Upper lobe of right lung (tissue), 1 donor: ENCODE measurements around the gene C16orf95. TPM values are rescaled to one million over a fixed set of nuclear protein-coding genes. Genes with fewer than 3 reads are reported as not detected.

ENCODE experiments used
- ATAC-seq: fragments of 200-7000 bp; cut with Tn5 transposase; one replicate; pipeline ENCODE4 v1.9.1; 2020; ENCODE audit warnings: mild to moderate bottlenecking, moderate library complexity
- DNase-seq: peaks from one replicate; pipeline ENCODE4 v3.0.0-alpha.2; 2020
- H3K27ac ChIP-seq: fragments of 200-600 bp; one replicate; pipeline ENCODE4 v1.8.0; 2022
- H3K27me3 ChIP-seq: fragments of 200-600 bp; one replicate; pipeline ENCODE4 v1.8.0; 2022; ENCODE audit warnings: mild to moderate bottlenecking
- H3K36me3 ChIP-seq: fragments of 200-600 bp; one replicate; pipeline ENCODE4 v1.8.0; 2022
- H3K4me1 ChIP-seq: fragments of 200-600 bp; one replicate; pipeline ENCODE4 v1.8.0; 2022
- H3K4me3 ChIP-seq: fragments of 200-600 bp; one replicate; pipeline ENCODE4 v1.8.0; 2022; ENCODE audit warnings: mild to moderate bottlenecking
- H3K9me3 ChIP-seq: fragments of 200-600 bp; one replicate; pipeline ENCODE4 v1.8.0; 2022
- CTCF ChIP-seq: fragments of 200-600 bp; IDR thresholded peaks from one replicate; pipeline ENCODE4 v1.8.0; 2022; ENCODE audit warnings: antibody characterized with exemption
- intact Hi-C: fragments of 100-400 bp; cut with DNase I; formaldehyde crosslinking; loops from one replicate; pipeline ENCODE4 v1.11.0; 2022
- total RNA-seq: library from RNA; stranded (reverse); fragmentation: NEBNext Ultra II Directional; extraction: Animal tissue kit (Norgen Biotek cat#: 25700); gene quantifications from one replicate; pipeline ENCODE4 v1.2.1, GENCODE V29; 2021
- donor health status: DM: no; HTN: yes; CAD: no; lungs with severe emphysema.

Gene C16orf95
- total RNA-seq, 1 donor from 2014 or later, result 3.0 TPM

GRCh38 chr16:87348616-87349157, 31.5 kb upstream of the C16orf95 start:
- H3K27me3 ChIP-seq, result no peaks in the 10 kb centered on the region
- peaks cover 20% of the 10 kb centered on the region for H3K36me3 ChIP-seq
- intact Hi-C loops, result no loop called here
- DNase-seq (no peak), ATAC-seq (no peak)
- H3K4me1 ChIP-seq, result peaks cover 13% of the 10 kb centered on the region
- no peak for TF ChIP-seq CTCF
- no peak overlapping the region for H3K27ac ChIP-seq
- H3K4me3 ChIP-seq, result no peak overlapping the region
- no peaks in the 10 kb centered on the region for H3K9me3 ChIP-seq

- Histone ChIP-seq H3K36me3 (peaks cover 23% of the 10 kb centered on the region), H3K9me3 (no peaks in the 10 kb centered on the region), H3K27me3 (no peaks in the 10 kb centered on the region), H3K27ac (no peak overlapping the region), H3K4me3 (no peak overlapping the region), H3K4me1 (peaks cover 13% of the 10 kb centered on the region)
- no peak for DNase-seq
- intact Hi-C loops, result no loop called here
- no peak for TF ChIP-seq CTCF
- no peak for ATAC-seq
Observed at GRCh38 chr16:87347932-87348615, 30.9 kb upstream of the C16orf95 start.

GRCh38 chr16:87346517-87347060, 29.4 kb upstream of the C16orf95 start:
- H3K9me3 ChIP-seq, result no peaks in the 10 kb centered on the region
- H3K4me1 ChIP-seq, result peaks cover 13% of the 10 kb centered on the region
- DNase-seq (no peak), ATAC-seq (no peak)
- H3K27ac ChIP-seq, result no peak overlapping the region
- peaks cover 38% of the 10 kb centered on the region for H3K36me3 ChIP-seq
- TF ChIP-seq CTCF, result no peak
- no peak overlapping the region for H3K4me3 ChIP-seq
- H3K27me3 ChIP-seq, result no peaks in the 10 kb centered on the region
- intact Hi-C loops, result no loop called here

- Histone ChIP-seq H3K36me3 (peaks cover 44% of the 10 kb centered on the region), H3K4me1 (peaks cover 13% of the 10 kb centered on the region), H3K4me3 (no peak overlapping the region), H3K27ac (peak overlapping the region; percentile 53), H3K27me3 (no peaks in the 10 kb centered on the region), H3K9me3 (no peaks in the 10 kb centered on the region)
- TF ChIP-seq CTCF, result no peak
- no peak for ATAC-seq
- intact Hi-C loops, result no loop called here
- DNase-seq, result no peak
Observed at GRCh38 chr16:87345726-87346424, 28.7 kb upstream of the C16orf95 start.

GRCh38 chr16:87344931-87345631, 27.9 kb upstream of the C16orf95 start:
- Histone ChIP-seq H3K4me3 (no peak overlapping the region), H3K9me3 (no peaks in the 10 kb centered on the region), H3K27ac (peak overlapping the region; percentile 53), H3K27me3 (no peaks in the 10 kb centered on the region), H3K4me1 (peaks cover 13% of the 10 kb centered on the region), H3K36me3 (peaks cover 52% of the 10 kb centered on the region)
- TF ChIP-seq CTCF, result no peak
- peak; percentile 77 for DNase-seq
- ATAC-seq, result peak; percentile 77
- intact Hi-C loops, result no loop called here
